ENCODE measurements around the gene IPO5. TPM values are rescaled to one million over a fixed set of nuclear protein-coding genes. Genes with fewer than 3 reads are reported as not detected.

The IPO5 gene
- total RNA-seq, 1 experiment from 2014 or later = 342 TPM

GRCh38 chr13:98033277-98034247 is 80.1 kb downstream of the IPO5 start:
- H3K27me3 ChIP-seq (ENCODE audit: insufficient read depth, low read length) = no peaks in the 10 kb centered on the region
- H2AFZ ChIP-seq (ENCODE audit: low read length) = no peak overlapping the region
- no CpG with 5 or more reads among the region's 19 CpGs for WGBS (ENCODE audit: extremely low coverage, insufficient read length, low lambda C conversion rate)
- H2BK5ac ChIP-seq (ENCODE audit: insufficient read length, low read length) = no peak overlapping the region
- no peak overlapping the region for H2AK5ac ChIP-seq (ENCODE audit: insufficient read length, low read length)
- no peaks in the 10 kb centered on the region for H3K79me1 ChIP-seq (ENCODE audit: insufficient read depth, low read depth, low read length, poor library complexity, severe bottlenecking)
- no peak overlapping the region for H3K14ac ChIP-seq (ENCODE audit: insufficient read depth, low read length)
- no peaks in the 10 kb centered on the region for H3K36me3 Mint-ChIP-seq (ENCODE audit: insufficient read depth in 1 of 3, low read depth in 3 of 3)
- no peak overlapping the region for H4K91ac ChIP-seq (ENCODE audit: insufficient read length, low read depth, low read length)
- H3K79me2 ChIP-seq (ENCODE audit: insufficient read depth, low read length) = no peaks in the 10 kb centered on the region
- H3K27me3 Mint-ChIP-seq (ENCODE audit: low read depth) = no peaks in the 10 kb centered on the region
- no peak overlapping the region for H3K27ac Mint-ChIP-seq
- no peak overlapping the region for H4K5ac ChIP-seq (ENCODE audit: insufficient read length, low read depth, low read length)
- no peak overlapping the region for H3K4me3 Mint-ChIP-seq
- no peaks in the 10 kb centered on the region for H3K9me3 ChIP-seq (ENCODE audit: control insufficient read depth, low read depth, low read length)
- no peaks in the 10 kb centered on the region for H4K20me1 ChIP-seq (ENCODE audit: control insufficient read depth, insufficient read depth, insufficient read length)
- H2BK20ac ChIP-seq (ENCODE audit: low read depth, low read length, poor library complexity, severe bottlenecking) = no peak overlapping the region
- no peak for DNase-seq
- no peak overlapping the region for H2BK12ac ChIP-seq (ENCODE audit: insufficient read length, low read depth, low read length)
- no peak overlapping the region for H4K8ac ChIP-seq (replicated peaks; ENCODE audit: insufficient read length, low read depth, low read length)
- H3K4me2 ChIP-seq (ENCODE audit: insufficient read depth, insufficient read length, low read length) = no peak overlapping the region
- TF ChIP-seq CTCF (conservative IDR thresholded peaks at IDR 0.05) = peak; percentile 67
- no peak overlapping the region for H3T11ph ChIP-seq (ENCODE audit: low read length)
- H3K56ac ChIP-seq (ENCODE audit: insufficient read length, low read depth, low read length) = no peak overlapping the region
- no peaks in the 10 kb centered on the region for H3K4me1 ChIP-seq (ENCODE audit: insufficient read depth, low read length)
- no peak overlapping the region for H3K23ac ChIP-seq (ENCODE audit: insufficient read length, low read depth, low read length)
- peaks cover 4 to 5% of the 10 kb centered on the region in 2 experiments for H3K4me1 Mint-ChIP-seq
- no peak overlapping the region for H3K27ac ChIP-seq (ENCODE audit: insufficient read length, low read depth, low read length)
- no peaks in the 10 kb centered on the region for H3K9me3 Mint-ChIP-seq
- no peak overlapping the region for H3K4ac ChIP-seq (ENCODE audit: low read depth, low read length)
- H3K18ac ChIP-seq (ENCODE audit: insufficient read length, low read depth, low read length) = no peak overlapping the region
- H2BK15ac ChIP-seq (ENCODE audit: low read depth, low read length) = no peak overlapping the region
- no peak overlapping the region for H2BK120ac ChIP-seq (ENCODE audit: low read depth, low read length, poor library complexity, severe bottlenecking)
- no peaks in the 10 kb centered on the region for H3K23me2 ChIP-seq (ENCODE audit: insufficient read length, low read depth, low read length, poor library complexity, severe bottlenecking)
- H3K9ac ChIP-seq (ENCODE audit: extremely low read depth, insufficient read length, low read length) = no peak overlapping the region

All from H9 (cell line).